Cardiac muscle cell (in vitro differentiated cells and primary cell): Measurements from ENCODE around the gene MRGPRG. TPM values are rescaled to one million over a fixed set of nuclear protein-coding genes. Genes with fewer than 3 reads are reported as not detected.

Experiments used
- DNase-seq, 2 donors: peaks; one replicate each; pipeline versions ENCODE4 v3.0.0 to v3.0.0-alpha.2; 2010 to 2017; ENCODE audit warnings: low read depth in 1 of 2, low spot score in 1 of 2
- H3K27ac ChIP-seq: fragments of 200-600 bp; sonication (generic); 2 replicates; pipeline ENCODE4 v1.5.1; 2016
- H3K27me3 ChIP-seq: fragments of 200-600 bp; sonication (generic); 2 replicates; pipeline ENCODE4 v1.6.0; 2016; ENCODE audit warnings: control low read depth
- H3K36me3 ChIP-seq: fragments of 200-600 bp; sonication (generic); 2 replicates; pipeline ENCODE4 v1.5.1; 2016; ENCODE audit warnings: control low read depth
- H3K4me1 ChIP-seq: fragments of 200-600 bp; sonication (generic); 2 replicates; pipeline ENCODE4 v1.8.1; 2017; ENCODE audit warnings: low read depth, mild to moderate bottlenecking, mixed run types
- H3K4me3 ChIP-seq: fragments of 200-600 bp; sonication (generic); 2 replicates; pipeline ENCODE4 v1.5.1; 2016; ENCODE audit warnings: mild to moderate bottlenecking
- H3K9me3 ChIP-seq: fragments of 200-600 bp; sonication (generic); 2 replicates; pipeline ENCODE4 v1.5.1; 2017; ENCODE audit warnings: low read depth, mild to moderate bottlenecking, control low read depth
- polyA plus RNA-seq: library from polyadenylated mRNA; unstranded; fragments of >200 nt; fragmentation: Nextera tagmentation; extraction: Ambion mirVana; gene quantifications from 2 replicates; pipeline ENCODE4 v1.2.1, GENCODE V29; 2016
- total RNA-seq: library from RNA; depleted of rRNA; stranded (reverse); fragments of >200 nt; gene quantifications from 2 replicates; pipeline ENCODE4 v1.2.3, GENCODE V29; 2016
- TF ChIP-seq, protein P1 (sequence below): IDR thresholded peaks from 2 replicates; pipeline ENCODE4 v1.5.1; 2012; ENCODE audit warnings: low read depth, mild to moderate bottlenecking, low read length

Gene MRGPRG
- total and polyA plus RNA-seq, 2 experiments from 2014 or later: not detected

GRCh38 chr11:3206156-3206921, 12.3 kb downstream of the MRGPRG start:
- H3K27ac ChIP-seq: no peak overlapping the region
- no peak for DNase-seq
- no peaks in the 10 kb centered on the region for H3K9me3 ChIP-seq
- no peak overlapping the region for H3K4me3 ChIP-seq
- H3K27me3 ChIP-seq: peaks cover 63% of the 10 kb centered on the region
- no peaks in the 10 kb centered on the region for H3K4me1 ChIP-seq
- H3K36me3 ChIP-seq: no peaks in the 10 kb centered on the region
- TF ChIP-seq, protein P1, sequence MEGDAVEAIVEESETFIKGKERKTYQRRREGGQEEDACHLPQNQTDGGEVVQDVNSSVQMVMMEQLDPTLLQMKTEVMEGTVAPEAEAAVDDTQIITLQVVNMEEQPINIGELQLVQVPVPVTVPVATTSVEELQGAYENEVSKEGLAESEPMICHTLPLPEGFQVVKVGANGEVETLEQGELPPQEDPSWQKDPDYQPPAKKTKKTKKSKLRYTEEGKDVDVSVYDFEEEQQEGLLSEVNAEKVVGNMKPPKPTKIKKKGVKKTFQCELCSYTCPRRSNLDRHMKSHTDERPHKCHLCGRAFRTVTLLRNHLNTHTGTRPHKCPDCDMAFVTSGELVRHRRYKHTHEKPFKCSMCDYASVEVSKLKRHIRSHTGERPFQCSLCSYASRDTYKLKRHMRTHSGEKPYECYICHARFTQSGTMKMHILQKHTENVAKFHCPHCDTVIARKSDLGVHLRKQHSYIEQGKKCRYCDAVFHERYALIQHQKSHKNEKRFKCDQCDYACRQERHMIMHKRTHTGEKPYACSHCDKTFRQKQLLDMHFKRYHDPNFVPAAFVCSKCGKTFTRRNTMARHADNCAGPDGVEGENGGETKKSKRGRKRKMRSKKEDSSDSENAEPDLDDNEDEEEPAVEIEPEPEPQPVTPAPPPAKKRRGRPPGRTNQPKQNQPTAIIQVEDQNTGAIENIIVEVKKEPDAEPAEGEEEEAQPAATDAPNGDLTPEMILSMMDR: no peak

DNA sequence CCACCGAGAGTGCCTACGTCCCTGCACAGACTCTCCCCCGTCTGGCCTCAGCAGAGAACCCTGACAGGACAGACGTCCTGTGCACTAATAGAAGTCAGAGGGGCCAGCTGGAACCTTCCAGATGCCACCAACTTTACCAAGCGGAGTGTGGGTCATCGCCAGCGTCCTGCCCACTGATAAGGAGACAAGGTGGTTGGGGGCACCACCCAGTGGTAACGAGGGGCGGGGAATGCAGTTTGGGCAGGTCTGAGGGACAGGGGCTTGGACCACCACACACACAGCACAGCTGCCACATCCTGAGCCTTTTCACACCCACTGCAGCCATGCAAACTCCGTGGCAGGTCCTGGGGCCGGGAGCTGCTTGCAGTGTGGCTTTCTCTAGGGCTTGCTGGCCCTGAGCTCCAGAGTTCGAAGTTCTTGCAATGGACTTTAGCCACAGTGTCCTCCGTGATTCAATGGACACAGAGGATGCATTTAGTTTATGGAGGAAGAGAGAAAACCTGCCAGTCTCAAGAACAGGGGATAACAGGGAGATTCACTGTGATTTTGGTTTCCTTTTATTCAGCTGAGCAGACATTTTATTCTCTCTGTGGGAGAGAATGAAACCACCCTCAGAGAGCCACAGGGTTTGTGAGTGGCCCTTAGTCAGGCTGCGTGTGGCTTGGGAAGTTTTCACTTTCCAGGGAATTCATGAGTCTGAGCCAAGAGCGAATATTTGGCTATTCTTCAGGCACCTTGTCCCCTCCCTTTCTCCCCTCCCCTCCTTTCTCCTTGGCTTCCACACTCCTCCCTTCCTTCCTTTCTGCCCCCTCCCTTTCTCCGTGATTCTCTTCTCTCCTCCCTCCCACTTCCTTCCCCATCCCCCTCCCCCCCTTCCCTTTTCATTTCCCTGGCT, 13.1 kb downstream of the MRGPRG start:
- TF ChIP-seq, protein P1: no peak
- H3K36me3 ChIP-seq: no peaks in the 10 kb centered on the region
- peaks cover 71% of the 10 kb centered on the region for H3K27me3 ChIP-seq
- H3K4me1 ChIP-seq: no peaks in the 10 kb centered on the region
- no peak overlapping the region for H3K4me3 ChIP-seq
- no peaks in the 10 kb centered on the region for H3K9me3 ChIP-seq
- no peak overlapping the region for H3K27ac ChIP-seq
- peak in 1 of 2 donors; percentile 40 for DNase-seq

- no peaks in the 10 kb centered on the region for H3K9me3 ChIP-seq
- no peak overlapping the region for H3K4me3 ChIP-seq
- H3K36me3 ChIP-seq: no peaks in the 10 kb centered on the region
- H3K27ac ChIP-seq: no peak overlapping the region
- no peaks in the 10 kb centered on the region for H3K4me1 ChIP-seq
- no peak for DNase-seq
- TF ChIP-seq, protein P1: no peak
- H3K27me3 ChIP-seq: peaks cover 79% of the 10 kb centered on the region
Observed at GRCh38 chr11:3204141-3205015, 14.2 kb downstream of the MRGPRG start.

DNA sequence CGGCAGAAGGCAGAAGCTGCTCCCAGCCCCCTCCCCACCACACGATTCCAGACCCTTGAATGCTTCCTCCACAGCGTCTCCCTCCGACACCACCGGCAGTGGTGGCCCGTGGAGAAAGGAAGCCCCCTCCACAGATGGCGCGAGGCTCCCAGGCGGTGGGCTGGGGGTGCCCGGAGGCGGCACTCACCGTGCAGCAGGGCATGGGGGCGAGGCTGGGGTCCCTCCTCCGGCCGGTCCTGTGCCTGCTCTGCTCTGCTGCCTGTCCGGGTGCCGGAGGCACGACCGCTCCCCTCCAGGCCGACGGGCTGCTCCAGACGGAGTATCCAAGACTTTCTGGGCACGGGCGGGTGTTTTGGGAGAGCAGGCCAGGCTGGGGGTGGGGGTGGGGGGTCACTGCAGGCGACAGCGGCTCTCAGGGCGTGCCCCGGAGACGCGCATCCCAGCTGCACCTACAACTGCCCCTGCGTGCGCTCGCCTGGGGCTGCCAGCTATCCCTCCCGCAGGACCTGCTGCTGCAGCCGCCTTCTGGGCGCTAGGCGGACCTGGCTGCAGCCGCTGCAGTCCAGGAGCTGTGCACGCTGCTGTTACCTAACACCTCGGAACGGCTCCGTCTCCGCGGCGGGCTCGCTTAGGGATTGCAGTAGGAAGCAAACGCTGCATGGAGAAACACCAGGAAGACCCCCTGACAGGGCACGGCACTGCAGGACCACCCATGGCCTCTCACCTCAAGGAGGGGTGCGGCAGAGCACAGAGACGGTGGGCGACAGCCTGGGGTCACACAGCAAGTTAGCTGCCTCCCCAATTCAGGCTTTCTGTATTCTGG, 15.2 kb downstream of the MRGPRG start:
- Histone ChIP-seq H3K4me1 (no peaks in the 10 kb centered on the region), H3K27me3 (peaks cover 75% of the 10 kb centered on the region), H3K36me3 (no peaks in the 10 kb centered on the region), H3K27ac (no peak overlapping the region), H3K4me3 (peak overlapping the region; percentile 11), H3K9me3 (no peaks in the 10 kb centered on the region)
- TF ChIP-seq, protein P1: peak; percentile 5
- peak; percentile 25 to 73 for DNase-seq
